NCI-H128 (cell line): Measurements from ENCODE around the gene GPHA2.
A peak's percentile ranks its signal among the peaks of the same experiment; 100 is the strongest.

ENCODE experiments used
- DNase-seq: peaks from one replicate; lab custom pipeline; 2025; ENCODE audit not compliant: unreplicated experiment; lab: John Stamatoyannopoulos, UW

Gene GPHA2

GRCh38 chr11:64930340-64930739 lies 5.4 kb downstream of the GPHA2 start:
- no peak for DNase-seq

DNA sequence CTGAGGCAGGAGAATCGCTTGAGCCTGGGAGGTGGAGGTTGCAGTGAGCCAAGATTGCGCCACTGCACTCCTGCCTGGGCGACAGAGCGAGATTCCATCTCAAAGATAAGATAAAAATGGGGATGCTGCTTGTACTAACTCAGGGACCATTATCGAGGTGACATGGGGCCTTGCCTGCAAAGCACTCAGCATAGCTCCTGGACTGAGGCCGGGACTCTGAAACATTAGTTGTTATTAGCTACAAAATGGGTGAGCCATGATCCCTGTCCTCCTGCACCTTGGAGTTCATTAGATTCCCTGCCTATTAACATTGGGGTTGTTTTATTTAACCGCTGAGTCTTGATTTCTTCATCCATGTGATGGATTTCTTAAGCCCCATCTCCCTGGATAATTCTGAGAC lies 6.1 kb downstream of the GPHA2 start:
- no peak for DNase-seq

DNA sequence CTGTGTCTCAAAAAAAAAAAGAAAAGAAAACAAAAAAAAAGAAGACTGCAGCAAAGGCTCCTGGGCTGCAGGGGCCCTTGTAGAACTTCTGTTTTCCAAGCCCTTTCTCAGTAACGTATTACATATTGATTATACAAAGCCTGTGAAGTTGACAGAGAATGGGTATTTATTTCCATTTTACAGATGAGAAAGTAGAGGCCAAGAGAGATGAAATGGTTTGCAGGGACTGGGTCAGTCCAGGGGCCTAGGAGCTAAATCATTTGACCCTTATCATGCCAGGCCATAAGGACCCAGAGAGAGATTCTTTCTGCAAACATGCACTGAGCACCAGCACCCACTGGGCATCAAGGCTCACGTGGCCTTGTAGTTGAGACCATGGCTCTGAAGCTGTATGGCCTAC lies 6.7 kb downstream of the GPHA2 start:
- DNase-seq, result no peak

GRCh38 chr11:64926689-64927088 lies 9.0 kb downstream of the GPHA2 start:
- DNase-seq, result no peak

GRCh38 chr11:64925536-64926436 lies 9.9 kb downstream of the GPHA2 start:
- DNase-seq, result no peak

GRCh38 chr11:64924910-64925284 lies 10.8 kb downstream of the GPHA2 start:
- no peak for DNase-seq

GRCh38 chr11:64923944-64924909 lies 11.5 kb downstream of the GPHA2 start, which contains the start of gene PPP2R5B:
Gene PPP2R5B (plus strand): TSS chr11:64924689. CDS start chr11:64925735, 1,046 bp downstream.
- DNase-seq, result peak; percentile 51

DNA sequence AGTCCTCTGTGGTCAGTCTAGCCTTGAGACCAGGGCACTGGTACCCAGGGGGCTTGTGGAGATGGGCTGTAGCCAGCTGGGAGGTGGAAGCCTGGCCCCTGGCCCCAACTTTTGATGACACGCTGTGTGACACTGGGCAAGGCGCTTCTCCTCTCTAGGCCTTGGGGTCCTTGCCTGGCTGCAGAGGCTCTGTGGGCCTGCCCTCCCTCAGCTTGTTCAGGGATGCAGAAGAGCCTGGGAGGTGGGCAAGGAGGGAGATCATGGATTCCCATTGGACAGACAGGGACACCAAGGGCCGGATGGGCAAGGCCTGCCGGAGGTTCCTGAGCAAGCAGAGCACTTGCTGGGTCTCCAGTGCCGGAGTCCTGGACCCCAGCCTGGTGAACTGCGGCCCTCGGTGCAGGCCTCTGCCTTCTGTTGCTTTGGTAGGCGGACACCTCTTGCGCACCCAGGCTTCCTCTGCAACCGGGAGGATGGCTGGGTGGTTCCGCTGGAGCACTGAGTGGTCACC lies 12.5 kb downstream of the GPHA2 start:
- no peak for DNase-seq

GRCh38 chr11:64921384-64921783 lies 14.3 kb downstream of the GPHA2 start:
- no peak for DNase-seq

DNA sequence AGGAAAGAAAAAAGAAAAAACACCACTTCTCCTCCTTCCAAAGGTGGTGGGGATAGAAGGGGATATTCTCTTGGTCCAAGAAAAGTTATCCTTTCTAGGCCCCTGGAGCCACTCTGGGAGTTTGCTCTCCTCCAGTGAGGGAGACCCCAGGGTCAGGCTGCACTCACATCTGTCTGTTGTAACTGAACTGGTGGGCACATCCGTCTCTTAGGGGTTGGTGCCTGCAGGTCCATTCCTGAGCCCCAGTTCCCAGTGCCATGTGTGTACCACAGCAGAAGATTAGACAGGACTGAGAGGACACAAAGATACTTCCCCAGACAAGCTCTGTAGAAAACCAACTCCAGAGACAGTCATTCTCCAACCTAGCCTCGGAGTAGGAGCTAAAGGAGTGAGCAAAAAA lies 15.6 kb downstream of the GPHA2 start:
- no peak for DNase-seq

DNA sequence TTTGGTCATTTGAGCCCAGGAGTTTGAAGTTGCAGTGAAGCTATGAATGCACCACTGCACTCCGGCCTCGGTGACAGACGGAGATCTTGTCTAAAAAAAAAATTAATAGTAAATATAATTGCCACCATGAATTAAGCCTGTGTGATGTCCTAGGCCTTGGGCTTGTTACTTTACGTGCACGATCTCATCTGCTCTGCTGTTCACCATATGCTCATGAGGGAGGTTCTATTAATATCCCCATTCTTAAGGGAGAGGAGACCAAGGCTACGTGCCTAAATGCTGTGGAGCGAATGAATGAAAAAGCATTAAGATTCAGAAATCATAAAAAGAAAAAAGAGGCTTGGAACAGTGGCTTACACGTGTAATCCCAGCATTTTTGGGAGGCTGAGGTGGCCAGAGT lies 16.1 kb downstream of the GPHA2 start:
- DNase-seq, result no peak

GRCh38 chr11:64918017-64918416 lies 17.7 kb downstream of the GPHA2 start:
- DNase-seq, result no peak

DNA sequence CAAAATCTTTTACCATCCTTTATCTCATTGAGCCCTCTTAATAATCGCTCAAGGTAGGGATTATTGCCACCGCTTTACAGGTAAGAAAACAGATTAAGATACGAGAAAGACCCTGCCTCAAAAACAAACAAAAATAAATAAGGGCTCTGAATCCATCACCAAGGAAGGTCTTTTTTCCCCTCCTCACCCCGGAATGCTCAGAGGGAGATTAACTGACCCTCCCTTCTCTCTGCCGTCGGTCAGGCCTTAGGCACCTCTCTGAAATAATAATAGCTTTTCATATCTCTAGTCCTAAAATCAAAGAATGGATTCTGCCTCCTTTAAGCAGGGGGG lies 18.1 kb downstream of the GPHA2 start:
- DNase-seq, result no peak

- peak; percentile 98 for DNase-seq
These were observed 18.7 kb downstream of the GPHA2 start, which contains the start of gene ATG2A for GRCh38 chr11:64916775-64917662. Gene ATG2A (minus strand): TSS chr11:64917209. CDS start chr11:64917135, 74 bp downstream.

DNA sequence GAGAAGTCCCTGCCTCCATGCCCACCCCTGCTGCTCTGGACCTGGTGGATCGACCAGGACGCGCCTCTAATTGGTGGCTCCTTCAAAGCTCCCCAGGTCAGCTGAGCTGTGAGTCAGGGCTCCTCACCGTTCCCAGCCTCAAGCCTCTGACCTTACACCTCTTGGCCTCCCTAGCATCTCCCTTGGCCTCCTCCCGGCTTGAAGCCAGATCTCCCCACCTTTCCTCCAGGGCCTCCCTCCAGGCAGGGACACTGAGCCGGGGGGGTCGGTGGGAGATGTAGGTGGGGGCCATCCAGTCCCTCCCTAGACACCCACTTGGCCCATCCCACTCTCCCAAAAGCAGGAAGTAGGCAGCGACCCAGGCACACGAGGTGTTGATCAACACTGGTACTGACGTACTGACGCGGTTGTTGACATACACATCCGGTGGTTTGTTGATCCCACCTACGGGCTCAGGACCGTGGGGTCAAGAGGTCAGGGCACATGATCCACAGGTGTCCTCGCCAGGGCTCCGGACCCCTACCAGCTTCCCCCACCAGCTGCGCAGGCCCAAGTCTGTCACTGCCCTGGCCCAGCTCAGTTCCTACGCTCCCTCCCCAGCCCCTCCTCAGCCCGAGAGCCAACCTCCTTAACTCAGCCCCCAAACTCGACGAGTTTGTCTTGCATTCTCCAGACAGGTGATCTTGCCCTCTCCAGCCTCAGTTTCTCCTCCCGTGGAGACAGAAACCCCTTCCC lies 19.5 kb downstream of the GPHA2 start:
- no peak for DNase-seq

- DNase-seq, result no peak
These were observed 20.3 kb downstream of the GPHA2 start for GRCh38 chr11:64915376-64915887.

DNA sequence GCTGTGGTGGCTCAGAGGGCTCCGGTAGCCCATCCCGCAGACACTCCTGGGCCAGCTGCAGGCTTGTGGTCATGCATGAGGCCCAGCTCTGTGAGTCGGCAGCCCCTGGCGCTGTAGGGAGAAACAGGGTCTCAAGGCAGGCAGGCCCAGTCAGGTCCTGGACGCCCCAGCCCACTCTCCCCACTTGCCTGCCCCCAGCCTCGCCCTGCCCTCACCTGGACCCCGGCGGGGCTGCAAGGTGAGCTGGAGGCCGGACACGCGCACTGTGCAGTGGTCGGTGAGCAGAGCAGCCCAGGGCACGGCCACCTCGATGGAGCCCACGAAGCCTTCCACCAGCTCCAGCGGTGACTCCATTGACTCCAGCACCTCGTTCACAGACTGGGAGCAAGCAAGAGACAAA lies 21.6 kb downstream of the GPHA2 start:
- DNase-seq, result no peak

DNA sequence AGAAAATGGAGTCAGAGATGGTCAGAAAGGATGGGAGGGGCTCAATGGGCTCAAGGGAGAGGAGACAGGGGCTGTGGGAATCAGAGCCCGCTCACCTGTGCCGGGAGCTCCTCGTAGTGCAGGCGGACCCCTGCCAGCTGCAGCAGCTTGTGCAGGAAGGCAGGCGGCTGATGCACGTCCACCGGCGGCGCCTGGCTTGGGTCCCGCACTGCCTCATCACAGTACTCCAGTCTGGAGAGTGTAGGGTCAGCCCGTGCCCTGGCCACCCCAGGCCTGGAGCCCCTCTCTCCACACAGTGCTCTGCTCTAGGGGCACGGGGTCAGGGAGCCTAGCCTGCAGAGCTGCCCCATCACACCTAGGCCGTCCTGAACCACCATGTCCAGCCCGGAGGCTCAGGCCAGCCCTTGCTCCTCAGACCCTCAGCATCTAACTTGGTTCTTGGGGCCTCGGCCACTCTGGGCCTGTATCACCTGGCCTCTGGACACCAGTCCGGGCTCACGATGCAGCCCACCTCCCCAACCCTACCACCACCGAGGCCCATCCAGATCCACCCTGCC lies 22.4 kb downstream of the GPHA2 start:
- no peak for DNase-seq

DNA sequence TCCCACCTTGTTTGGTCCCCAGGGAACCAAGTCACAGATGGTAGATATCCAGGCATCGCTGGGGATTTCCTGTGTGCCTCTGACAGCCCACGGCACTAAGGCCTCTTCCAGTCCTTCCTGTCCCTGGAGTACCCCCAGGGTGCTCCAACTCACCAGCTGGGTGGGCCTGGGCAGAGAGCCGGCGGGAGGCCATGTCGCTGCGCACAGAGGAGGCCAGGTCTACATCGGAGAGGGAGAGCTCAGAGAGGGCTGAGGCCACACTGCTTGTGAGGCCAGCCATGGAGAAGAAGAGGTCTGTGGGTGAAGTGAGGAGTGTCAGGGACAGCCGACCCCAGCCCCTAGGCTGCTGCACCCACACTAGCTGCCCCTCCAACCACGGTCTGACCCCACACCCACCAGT lies 24.0 kb downstream of the GPHA2 start:
- DNase-seq, result no peak
